ENCODE results near the gene RAI1. TPM values are rescaled to one million over a fixed set of nuclear protein-coding genes. Genes with fewer than 3 reads are reported as not detected.
A peak's percentile ranks its signal among the peaks of the same experiment; 100 is the strongest.
"Not testable (repeated sequence)": the region's sequence is repeated elsewhere in the genome, so short reads cannot be mapped to it uniquely, and the experiment has no call there.

Gene RAI1
- total and polyA plus RNA-seq, 2 donors, result 17.5 to 20.2 TPM

GRCh38 chr17:17798010-17798556, 116.8 kb downstream of the RAI1 start:
- DNase-seq (ENCODE audit: extremely low spot score), result no peak
- Histone ChIP-seq H3K4me3 (ENCODE audit: low read depth, low read length) (no peak overlapping the region), H3K27ac (ENCODE audit: low read depth) (no peak overlapping the region), H3K36me3 (ENCODE audit: insufficient read depth) (no peaks in the 10 kb centered on the region), H3K4me1 (ENCODE audit: insufficient read depth) (no peaks in the 10 kb centered on the region)
- 92% methylated on average over 25 of the region's 25 CpGs for WGBS

GRCh38 chr17:17798573-17799255, 117.5 kb downstream of the RAI1 start:
- no peaks in the 10 kb centered on the region for H3K36me3 ChIP-seq (ENCODE audit: insufficient read depth)
- H3K4me1 ChIP-seq (ENCODE audit: insufficient read depth), result no peaks in the 10 kb centered on the region
- 86% methylated on average over 16 of the region's 16 CpGs for WGBS

GRCh38 chr17:17800504-17801021, 119.3 kb downstream of the RAI1 start:
- Histone ChIP-seq H3K27ac (ENCODE audit: low read depth) (no peak overlapping the region), H3K4me1 (ENCODE audit: insufficient read depth) (no peaks in the 10 kb centered on the region), H3K36me3 (ENCODE audit: insufficient read depth) (no peaks in the 10 kb centered on the region), H3K4me3 (ENCODE audit: low read depth, low read length) (no peak overlapping the region)
- WGBS, result 89% methylated on average over 12 of the region's 12 CpGs
- DNase-seq (ENCODE audit: extremely low spot score), result no peak

More at GRCh38 chr17:17798573-17799255, 117.5 kb downstream of the RAI1 start:
- no peak overlapping the region for H3K4me3 ChIP-seq (ENCODE audit: low read depth, low read length)
- H3K27ac ChIP-seq (ENCODE audit: low read depth), result no peak overlapping the region
- DNase-seq (ENCODE audit: extremely low spot score), result no peak

DNA sequence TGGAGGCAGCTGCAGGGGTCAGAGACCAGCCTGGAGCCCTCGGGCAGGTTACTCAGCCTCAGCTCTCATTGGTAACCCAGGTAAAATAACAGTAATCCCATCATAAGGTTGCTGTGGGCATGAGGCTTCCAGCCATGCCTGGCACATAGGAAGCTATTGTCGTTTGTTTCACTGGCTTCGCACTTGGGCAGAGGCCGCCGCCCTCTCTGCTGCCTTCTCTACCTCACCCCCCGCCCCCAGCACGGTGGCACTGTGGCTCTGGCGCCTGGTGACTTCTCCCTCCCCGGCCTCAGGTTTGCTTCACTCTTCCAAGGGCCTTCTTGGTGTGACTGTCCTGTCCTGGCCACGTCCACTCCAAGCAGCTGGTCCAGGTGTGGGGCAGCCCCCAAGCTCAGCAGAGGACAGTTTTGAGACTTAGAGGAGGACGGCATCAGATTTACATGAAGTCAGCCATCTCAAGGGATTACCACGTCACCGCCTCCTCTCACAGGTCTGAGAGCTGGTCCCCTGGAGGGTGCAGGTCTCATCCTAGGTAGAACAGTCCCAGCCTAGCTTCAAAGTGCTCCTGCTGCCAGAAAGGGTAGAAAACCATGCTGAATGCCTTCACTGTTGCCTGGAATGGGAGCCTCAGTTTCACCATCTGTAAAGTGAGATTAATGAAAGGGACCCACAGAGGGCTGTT, 120.7 kb downstream of the RAI1 start:
- DNase-seq (ENCODE audit: extremely low spot score), result no peak
- Histone ChIP-seq H3K4me3 (ENCODE audit: low read depth, low read length) (no peak overlapping the region), H3K4me1 (ENCODE audit: insufficient read depth) (no peaks in the 10 kb centered on the region), H3K27ac (ENCODE audit: low read depth) (no peak overlapping the region), H3K36me3 (ENCODE audit: insufficient read depth) (peaks cover 4% of the 10 kb centered on the region)
- 90% methylated on average over 13 of the region's 13 CpGs for WGBS

DNA sequence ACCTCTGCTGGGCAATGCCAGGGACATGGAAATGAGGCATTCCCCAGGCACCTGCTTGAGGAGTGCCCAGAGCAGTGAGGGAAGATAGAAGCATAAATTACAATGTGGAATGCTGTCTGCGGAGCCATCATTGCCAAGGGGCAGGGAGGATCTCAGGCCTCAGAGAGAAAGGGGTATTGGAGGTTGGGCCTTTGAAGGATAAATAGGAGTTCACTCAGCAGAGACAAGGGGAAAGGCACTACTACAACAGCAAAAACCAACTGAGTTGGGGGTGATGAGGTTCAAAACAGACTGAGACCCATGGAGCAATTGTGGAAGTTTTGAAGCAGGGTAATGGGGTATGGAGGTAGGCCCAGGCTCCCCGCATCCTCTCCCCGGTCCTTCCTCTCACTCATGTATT, 122.7 kb downstream of the RAI1 start:
- H3K36me3 ChIP-seq (ENCODE audit: insufficient read depth), result peaks cover 4% of the 10 kb centered on the region
- no peak overlapping the region for H3K27ac ChIP-seq (ENCODE audit: low read depth)
- no peak for DNase-seq (ENCODE audit: extremely low spot score)
- no peak overlapping the region for H3K4me3 ChIP-seq (ENCODE audit: low read depth, low read length)
- no peaks in the 10 kb centered on the region for H3K4me1 ChIP-seq (ENCODE audit: insufficient read depth)
- WGBS, result 99% methylated on average over 3 of the region's 3 CpGs

DNA sequence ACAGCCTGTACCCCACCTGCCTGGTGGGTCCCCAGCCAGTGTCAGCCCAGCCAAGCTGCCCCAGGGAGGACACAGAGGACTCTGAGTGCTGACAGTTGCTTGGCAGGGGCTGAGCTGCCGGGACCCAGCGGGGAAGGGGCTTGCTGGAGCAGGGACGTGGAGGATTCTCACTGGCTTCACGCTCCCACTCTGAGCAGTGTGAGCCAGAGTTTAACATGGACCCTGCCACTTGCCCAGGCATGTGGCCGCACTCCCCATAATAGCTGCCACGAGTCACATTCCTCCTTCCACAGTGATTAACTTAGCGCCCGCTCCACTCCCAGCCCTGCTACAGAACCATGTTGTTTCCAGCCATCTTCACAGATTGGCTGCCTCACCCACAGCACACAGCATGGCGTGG, 124.3 kb downstream of the RAI1 start:
- Histone ChIP-seq H3K27ac (ENCODE audit: low read depth) (no peak overlapping the region), H3K4me1 (ENCODE audit: insufficient read depth) (no peaks in the 10 kb centered on the region), H3K36me3 (ENCODE audit: insufficient read depth) (peaks cover 4% of the 10 kb centered on the region), H3K4me3 (ENCODE audit: low read depth, low read length) (no peak overlapping the region)
- DNase-seq (ENCODE audit: extremely low spot score), result no peak
- 76% methylated on average over 9 of the region's 9 CpGs for WGBS

DNA sequence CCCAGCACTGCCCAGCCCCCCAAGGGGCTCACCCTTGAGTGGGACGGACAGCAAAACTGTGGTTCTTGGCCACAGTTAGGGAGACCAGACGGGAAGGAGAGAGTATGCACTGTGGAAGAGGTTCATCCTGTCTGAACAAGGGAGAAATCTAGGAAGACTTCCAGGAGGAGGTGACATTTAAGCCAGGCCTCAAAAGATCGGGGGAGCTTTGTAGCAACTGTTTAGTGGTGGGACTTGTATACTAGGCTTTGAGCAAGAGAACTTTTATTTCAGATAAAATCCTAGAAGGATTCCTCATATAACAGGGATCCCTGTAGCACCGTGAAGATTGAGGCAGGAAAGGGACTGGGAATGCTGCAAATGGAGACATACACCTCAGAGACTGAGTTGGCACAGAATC, 124.8 kb downstream of the RAI1 start:
- 92% methylated on average over 4 of the region's 4 CpGs for WGBS
- Histone ChIP-seq H3K4me3 (ENCODE audit: low read depth, low read length) (no peak overlapping the region), H3K27ac (ENCODE audit: low read depth) (no peak overlapping the region), H3K4me1 (ENCODE audit: insufficient read depth) (no peaks in the 10 kb centered on the region), H3K36me3 (ENCODE audit: insufficient read depth) (peaks cover 4% of the 10 kb centered on the region)
- DNase-seq (ENCODE audit: extremely low spot score), result no peak

GRCh38 chr17:17806611-17807274, 125.5 kb downstream of the RAI1 start:
- Histone ChIP-seq H3K4me3 (ENCODE audit: low read depth, low read length) (no peak overlapping the region), H3K4me1 (ENCODE audit: insufficient read depth) (no peaks in the 10 kb centered on the region), H3K27ac (ENCODE audit: low read depth) (no peak overlapping the region), H3K36me3 (ENCODE audit: insufficient read depth) (peaks cover 4% of the 10 kb centered on the region)
- no peak for DNase-seq (ENCODE audit: extremely low spot score)
- 88% methylated on average over 17 of the region's 17 CpGs for WGBS

- WGBS, result 93% methylated on average over 5 of the region's 5 CpGs
These were observed 126.2 kb downstream of the RAI1 start for GRCh38 chr17:17807440-17807839.

DNA sequence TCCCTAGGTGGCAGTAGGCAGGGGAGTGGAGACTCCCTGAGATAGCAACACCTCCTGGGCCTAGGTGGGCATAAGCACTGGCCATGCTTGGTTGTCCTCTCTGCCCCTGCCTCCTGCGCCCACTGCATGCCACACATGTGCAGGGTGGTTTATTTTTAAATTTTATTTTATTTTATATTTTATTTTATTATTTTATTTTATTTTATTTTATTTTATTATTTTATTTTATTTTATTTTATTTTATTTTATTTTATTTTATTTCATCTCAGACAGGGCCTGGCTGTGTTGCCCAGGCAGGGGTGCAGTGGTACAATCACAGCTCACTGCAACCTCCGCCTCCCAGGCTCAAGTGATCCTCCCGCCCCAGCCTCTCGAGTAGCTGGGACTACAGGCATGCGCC, 126.9 kb downstream of the RAI1 start:
- H3K4me3 ChIP-seq (ENCODE audit: low read depth, low read length); DNase-seq (ENCODE audit: extremely low spot score); H3K4me1 ChIP-seq (ENCODE audit: insufficient read depth); H3K27ac ChIP-seq (ENCODE audit: low read depth); H3K36me3 ChIP-seq (ENCODE audit: insufficient read depth): not testable (repeated sequence)
- 97% methylated on average over 5 of the region's 5 CpGs for WGBS

More at GRCh38 chr17:17807440-17807839, 126.2 kb downstream of the RAI1 start:
- H3K36me3 ChIP-seq (ENCODE audit: insufficient read depth), result peaks cover 4% of the 10 kb centered on the region
- H3K4me1 ChIP-seq (ENCODE audit: insufficient read depth), result no peaks in the 10 kb centered on the region
- no peak overlapping the region for H3K4me3 ChIP-seq (ENCODE audit: low read depth, low read length)
- H3K27ac ChIP-seq (ENCODE audit: low read depth), result no peak overlapping the region
- no peak for DNase-seq (ENCODE audit: extremely low spot score)

DNA sequence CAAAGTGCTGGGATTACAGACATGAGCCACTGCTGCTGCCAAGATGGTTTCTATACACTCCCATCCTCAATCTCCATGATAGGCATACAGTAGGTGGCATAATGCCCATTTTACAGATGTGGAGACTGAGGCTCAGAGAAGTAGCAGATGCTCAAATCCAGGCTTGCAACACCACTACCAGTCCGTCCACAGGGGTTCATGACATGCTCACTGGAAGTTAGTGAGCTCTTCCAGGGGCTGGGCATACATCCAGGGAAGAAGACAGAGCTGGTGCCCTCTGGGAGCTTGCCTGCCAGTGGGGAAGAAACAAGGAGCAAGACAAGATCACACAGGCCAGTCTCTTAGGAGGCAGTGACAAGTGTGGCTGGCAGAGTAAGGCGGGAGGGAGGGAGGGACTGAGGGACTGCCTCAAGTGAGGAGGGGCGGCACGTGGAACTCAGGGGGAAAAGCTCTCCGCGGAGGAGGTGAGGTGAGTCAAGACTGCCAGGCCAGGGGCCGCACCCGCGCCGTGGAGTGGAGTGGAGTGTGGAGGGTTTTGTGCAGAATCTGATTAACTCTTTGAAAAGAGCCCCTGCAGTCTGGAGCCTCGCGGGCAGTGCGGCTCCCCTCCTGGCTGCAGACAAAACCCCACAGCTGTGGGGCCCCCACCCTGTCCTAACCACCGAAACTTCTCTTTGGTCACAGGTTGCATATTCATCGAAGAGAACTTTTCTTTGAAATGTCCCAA, 127.6 kb downstream of the RAI1 start:
- WGBS, result 66% methylated on average over 15 of the region's 15 CpGs
- no peak for DNase-seq (ENCODE audit: extremely low spot score)
- Histone ChIP-seq H3K36me3 (ENCODE audit: insufficient read depth) (peaks cover 6% of the 10 kb centered on the region), H3K4me3 (ENCODE audit: low read depth, low read length) (no peak overlapping the region), H3K27ac (ENCODE audit: low read depth) (no peak overlapping the region), H3K4me1 (ENCODE audit: insufficient read depth) (no peaks in the 10 kb centered on the region)

DNA sequence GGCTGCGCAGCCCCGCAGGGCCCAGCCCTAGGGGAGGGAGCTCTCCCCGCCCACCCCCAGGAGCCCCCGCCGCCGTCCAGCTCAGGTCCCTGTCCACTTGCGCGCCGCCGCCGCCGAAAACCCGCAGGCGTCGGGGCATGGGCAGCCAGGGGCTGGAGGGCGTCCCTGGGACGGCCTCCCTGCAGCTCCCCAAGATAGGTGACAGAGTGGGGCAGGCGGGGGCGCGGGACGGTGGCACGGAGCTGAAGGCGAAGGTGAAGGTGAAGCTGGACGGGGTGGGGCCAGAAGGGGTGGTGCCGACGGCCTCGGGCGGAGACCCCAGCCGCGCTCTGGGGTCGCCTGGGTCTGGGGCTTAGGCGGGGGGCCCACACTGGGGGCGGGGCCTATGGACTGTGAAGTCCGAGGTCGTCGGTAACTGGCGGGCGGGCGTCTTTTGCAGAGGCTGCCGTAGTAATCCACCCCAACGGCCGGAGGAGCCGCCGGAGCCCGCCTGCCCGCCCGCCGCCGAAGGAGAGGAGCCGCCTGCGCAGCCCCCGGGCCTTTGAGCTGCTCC, 128.3 kb downstream of the RAI1 start:
- H3K4me3 ChIP-seq (ENCODE audit: low read depth, low read length), result peak overlapping the region; percentile 14
- peak overlapping the region; percentile 18 for H3K27ac ChIP-seq (ENCODE audit: low read depth)
- H3K4me1 ChIP-seq (ENCODE audit: insufficient read depth), result no peaks in the 10 kb centered on the region
- 53% methylated on average over 52 of the region's 52 CpGs for WGBS
- no peak for DNase-seq (ENCODE audit: extremely low spot score)
- peaks cover 6% of the 10 kb centered on the region for H3K36me3 ChIP-seq (ENCODE audit: insufficient read depth)
